AML-193 (cell line): ENCODE results near the gene YPEL1.

Experiments used
- DNase-seq, 2 experiments: peaks; one replicate each; lab custom pipeline; 2025; lab: John Stamatoyannopoulos, UW

The YPEL1 gene, protein sequence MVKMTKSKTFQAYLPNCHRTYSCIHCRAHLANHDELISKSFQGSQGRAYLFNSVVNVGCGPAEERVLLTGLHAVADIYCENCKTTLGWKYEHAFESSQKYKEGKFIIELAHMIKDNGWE

DNA sequence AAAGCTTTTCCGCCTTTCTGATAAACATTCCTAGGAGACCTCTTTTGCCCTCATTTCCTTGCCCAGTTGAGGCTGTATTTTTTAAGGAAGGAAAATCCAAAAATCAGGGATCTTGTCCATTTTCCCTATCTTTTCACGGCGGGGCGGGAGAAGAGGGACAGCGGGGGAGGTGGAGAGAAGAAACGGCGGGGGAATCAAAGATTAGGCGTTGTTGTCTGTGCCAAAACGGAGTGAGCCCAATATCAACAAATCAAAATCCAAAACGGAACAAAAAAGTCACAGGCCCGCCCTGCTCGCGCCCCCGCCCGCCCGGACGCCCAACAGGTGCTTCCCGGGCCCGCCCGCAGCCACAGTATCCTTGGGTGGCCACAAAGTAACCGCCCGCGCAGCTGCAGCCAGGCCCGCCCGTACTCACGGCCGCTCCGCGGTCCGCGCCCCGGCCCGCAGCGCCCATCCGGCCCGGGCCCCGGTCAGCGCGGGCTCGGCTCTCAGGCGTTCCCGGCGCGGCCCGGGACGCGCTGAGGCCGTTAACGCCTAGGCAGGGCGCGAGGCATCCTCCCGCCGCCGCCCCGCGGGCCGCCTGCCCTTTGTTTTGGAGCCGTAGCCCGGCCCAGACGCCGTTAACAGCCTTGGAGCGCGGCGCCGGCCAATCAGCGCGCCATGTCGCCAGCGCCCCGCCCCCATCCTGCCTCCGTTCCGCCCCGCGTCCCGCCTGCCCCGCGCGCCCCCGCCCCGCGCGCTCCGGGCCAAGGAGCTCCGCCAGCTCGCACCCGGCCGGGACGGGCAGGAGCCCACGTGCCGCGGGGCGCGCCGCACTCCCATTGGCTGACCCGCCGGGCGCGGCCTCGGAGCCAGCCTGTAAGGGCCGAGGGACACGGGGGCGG lies at the start of gene YPEL1:
YPEL1 (minus strand) TSS at position 595 of the 884 bp plus-strand sequence. CDS start 25,050 bp downstream, outside the sequence.
- DNase-seq, result peak; percentile 67 to 71

DNA sequence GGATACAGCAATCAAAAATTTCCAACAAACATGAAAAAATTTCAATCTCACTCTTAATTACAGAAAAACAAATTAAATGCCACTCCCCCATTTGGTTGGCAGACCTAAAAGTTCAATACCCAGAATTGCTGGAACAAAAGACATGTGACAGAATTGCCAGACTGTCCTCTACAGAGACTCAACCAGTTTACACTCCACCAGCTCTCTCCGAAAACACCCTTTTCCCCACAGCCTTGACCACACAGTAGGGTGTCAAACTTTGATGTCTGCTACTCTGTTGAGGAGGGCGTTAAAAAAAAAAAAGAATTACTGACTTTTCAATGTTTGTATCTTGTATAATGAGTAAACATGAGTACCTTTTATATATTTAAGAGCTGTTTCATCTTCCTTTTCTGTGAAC lies 44.7 kb upstream of the YPEL1 start:
- DNase-seq, result no peak

DNA sequence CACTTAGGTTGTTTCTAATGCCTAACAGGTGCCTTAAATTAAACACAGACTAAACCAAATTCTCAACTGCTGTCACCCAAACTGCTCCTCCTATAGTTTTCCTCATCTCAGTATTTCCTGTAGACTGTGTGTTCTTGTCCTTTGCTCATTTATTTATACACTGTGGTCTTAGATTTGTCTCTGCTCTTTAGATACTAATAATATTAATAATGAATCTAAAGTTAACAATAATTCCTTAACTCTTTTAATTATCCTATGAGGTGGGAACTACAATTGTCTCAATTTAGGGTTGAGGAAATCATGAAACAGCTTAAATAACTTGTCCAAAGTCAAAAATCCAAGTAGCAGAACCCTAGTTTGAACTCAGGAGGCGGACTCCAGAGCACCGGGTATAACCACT lies 43.9 kb upstream of the YPEL1 start:
- DNase-seq, result no peak

DNA sequence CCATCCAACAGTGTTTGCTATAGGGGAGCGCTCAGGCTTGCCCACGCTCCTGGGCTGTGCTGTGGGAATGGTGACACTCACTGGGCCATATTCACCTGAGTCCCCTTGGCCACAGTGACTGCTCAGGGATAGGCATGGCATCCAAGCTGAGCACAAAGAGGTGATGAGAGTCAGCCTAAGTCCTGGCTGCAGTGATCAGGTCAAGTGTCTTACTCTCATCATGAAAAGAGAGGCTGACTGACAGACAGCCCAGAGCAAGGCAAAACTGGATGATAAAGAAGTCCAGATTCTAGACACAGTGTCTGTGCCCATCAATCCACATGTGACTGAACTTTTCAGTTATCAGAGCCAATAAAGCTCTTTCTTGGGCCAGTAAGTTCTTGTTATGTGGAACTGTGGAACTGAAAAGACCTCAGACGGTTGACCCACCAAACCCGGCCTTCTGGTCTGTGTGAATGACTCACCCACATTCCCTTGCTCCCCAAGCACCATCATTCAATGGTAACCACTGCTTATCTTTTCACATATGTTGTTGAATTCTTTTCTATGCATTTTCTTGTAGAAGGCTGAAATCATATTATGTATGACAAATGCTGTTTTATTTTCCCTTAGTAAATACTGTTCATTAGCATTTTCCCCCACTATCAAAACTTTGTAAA lies 43.2 kb upstream of the YPEL1 start:
- DNase-seq, result no peak

DNA sequence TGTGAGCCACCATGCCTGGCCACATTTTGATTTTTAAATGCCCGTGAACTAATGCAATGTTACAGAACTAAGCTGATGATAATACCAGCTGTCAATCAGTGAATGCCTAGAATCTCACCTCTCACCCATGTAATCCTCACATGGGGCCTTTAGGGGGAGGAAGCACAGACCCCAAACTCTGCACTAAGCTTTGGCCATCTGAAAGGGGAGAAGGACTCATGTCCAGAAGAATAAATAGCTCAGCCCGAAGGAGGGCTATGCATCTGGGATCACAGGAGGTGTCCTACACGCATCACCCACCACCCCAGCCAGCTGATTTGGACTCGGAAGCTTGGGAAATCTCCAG lies 36.0 kb upstream of the YPEL1 start:
- no peak for DNase-seq

DNA sequence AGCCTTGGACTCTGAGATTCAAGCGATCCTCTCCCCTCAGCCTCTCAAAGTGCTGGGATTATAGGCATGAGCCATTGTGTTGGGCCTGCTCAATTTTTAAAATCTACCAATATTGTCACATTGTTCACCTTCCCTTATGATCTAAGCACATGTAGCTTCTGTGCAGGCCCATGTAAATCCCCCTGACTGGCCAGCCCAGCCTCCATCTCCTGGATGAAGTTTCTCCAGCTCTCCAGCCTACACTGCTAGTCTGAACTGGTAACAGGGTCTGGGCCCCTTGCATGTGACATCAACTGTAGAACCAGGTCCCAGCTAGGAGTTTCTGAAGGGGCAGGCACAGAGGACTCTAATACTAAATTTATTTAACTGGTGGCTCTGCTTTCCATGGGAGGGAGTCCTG lies 32.8 kb upstream of the YPEL1 start:
- no peak for DNase-seq

DNA sequence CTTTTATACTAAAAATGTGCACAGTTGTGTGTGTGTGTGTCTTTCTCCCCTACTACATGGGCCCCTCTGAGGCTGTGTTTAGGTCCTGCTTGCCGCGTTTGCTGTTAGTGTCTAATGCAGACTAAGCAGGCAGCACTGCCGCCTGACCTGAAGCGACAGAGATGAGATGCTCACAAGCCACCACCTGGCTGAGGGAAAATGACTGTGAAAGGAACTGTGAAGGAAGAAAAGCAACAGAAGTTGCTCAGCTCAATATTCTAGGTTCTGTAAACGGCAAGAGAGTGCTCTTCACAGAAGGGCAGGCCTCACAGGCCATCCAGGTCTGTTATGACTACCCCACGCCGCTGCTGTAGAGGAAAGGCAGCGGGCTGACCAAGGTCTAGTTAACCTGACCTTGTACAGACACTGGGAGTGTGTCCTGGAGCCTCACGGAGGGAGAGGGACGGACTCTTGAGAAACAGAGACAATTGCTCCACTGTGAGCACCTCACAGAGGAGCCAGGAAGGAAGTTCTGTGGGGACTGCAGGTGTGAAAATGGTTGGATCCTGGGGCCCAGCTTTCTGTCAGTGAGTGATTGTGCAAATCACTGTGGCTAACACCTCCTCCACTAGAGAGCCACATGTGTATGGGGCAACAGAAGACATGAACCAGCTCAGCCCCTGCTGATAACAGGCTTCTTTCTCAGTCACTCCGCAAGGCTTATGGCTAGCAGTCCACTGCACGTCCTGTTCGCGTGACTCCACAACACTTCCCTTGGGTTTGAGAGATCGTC lies 31.3 kb upstream of the YPEL1 start:
- no peak for DNase-seq

DNA sequence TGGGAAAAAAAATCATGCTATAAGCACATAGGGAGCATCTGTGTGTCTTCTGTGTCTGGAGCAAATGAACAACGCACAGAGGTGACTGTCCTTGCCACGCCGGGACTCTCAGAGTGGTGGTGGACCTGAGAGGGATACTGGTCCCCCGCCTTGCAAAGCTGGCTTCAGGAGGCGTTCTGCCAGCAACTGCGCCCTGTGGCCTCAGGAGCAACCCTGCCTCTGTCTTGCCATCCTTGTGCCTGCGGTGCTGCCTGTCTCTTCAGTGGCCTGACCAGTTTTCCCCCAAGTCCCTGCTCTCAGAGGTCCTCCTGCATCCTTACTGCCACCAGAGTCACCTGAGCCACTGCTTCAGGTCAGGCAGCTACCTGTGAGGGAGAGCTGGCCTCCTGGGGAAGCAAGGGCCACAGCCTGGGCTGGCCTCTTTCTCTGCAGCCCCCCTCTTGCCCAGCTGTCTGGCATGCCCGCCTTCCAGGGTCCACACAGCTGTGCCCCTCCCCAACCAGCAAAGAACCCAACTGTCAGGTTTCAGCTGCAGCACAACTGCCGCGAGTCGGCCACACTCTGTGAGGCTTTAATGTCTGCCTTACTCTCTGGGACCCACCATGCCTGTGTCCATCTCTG lies 30.4 kb upstream of the YPEL1 start:
- DNase-seq, result no peak

DNA sequence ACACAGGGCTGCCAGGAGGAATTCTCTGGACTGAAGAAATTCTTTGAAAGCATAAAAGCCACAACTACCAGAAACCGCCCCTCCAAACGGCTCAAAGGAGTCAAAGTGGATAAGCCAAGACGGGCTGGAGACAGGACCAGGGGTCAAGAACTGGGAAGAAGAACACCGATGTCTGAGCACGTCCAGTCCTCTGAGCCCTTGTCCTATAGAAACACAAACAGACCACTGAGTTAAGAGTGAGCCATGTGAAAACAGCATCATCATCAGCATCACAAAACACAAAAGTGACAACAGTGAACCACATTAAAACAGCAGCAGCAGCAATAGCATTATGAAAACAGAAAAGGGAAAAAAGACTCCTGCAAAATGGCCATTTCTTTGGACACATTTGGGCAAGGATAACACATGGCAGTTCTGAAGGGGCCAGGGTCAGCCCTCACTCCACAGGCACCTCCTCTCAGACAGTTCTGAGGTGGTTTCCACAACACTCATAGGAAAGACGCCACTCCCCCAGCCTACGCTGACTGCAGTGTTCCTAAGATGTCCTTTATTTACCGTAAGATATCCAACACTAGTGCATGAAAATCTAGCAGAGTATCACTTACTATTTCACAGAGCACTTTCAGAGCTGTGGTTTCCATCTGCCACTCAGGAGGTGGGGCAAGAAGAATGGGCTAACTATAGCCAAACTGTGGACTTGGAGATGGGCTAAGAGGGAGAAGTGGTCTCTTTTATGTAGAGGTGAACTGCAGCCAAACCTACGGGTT lies 28.6 kb upstream of the YPEL1 start:
- DNase-seq, result no peak

DNA sequence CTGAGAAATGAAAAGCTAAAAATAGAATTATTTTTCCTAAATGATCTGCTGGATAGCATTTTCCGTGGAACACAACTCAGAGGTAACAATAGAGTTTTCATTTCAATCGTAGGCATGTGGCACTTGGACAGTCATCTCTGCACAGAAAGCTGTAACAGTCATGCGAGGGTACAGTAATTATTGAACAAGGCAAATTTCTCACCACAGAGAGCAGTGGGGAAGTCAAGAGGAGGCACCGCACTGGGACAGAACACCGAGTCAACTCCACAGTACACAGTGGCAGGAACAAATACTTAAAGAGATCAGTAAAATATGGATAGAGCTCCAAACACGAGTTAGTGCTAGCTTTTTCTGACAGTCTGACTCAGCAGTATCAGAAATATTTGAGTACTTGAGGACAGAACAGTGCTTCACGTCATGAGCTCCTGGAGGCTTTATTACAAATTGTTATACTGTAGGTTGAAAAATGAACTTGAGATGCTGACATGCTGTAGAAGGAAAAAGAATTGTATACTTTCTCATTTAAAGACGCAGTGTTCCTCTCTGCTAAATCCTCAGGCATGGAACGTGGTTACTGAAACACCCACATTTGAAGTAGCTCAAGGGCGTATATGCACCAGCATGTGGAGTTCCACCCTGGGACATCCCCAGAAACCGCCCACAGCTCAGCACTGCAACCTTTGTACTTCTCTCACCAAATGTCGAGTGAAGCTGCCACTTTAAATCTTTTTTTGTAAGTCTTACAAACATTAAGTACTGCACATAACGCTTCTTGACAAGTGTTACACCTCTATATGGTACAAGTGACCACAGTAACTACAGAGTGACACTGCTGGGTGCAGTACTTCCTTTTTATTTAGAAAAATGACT lies 27.4 kb upstream of the YPEL1 start:
- DNase-seq, result no peak

DNA sequence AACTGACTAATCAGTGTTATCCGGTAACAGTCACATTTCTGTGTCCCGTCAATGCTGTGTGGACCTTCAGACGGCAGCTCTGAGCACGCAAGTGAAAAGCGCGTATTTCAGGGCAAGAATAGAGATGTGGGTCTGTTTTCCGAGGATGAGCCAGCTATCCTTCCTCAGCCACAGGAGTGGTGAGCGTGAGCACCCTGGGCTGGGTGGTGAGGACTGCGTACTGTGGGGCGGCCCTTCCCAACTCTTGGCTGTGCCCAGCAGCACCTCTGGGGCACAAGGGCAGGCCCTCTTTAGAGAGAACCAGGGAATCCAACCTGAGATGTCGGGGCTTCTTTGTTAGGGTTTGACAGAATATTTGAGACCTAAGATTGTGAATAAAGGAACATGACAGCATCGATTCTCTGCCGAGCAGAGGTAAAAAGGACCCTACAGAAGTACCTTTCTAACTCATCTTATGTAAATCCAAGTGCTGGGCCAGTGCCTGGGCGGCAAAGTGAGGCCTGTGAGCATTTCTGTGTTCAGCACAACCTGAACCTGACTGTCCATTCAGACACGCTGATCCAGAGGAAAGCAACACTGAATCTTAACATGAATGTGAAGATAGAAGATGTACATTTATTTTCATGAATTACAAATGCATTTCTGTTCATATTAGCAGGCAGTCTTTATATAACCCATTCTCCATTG lies 26.5 kb upstream of the YPEL1 start:
- DNase-seq, result no peak

DNA sequence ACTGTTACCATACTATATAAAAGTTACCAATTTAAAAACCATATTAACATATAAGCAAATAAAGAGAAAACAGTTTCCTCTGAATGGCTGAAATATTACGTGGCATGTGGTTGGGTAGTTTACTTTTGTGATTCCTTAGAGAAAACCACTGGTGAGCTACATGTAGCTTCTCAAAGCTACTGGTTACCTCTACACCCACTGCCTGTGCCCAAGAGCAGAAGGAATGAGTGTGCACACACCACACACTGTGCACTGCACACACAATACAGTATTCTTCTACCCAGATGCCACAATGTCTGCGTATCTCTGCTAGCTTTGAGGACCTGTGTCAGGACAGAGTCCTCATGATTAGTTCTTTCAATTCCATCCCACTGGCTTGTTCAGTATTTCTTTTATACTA lies 25.5 kb upstream of the YPEL1 start:
- no peak for DNase-seq

DNA sequence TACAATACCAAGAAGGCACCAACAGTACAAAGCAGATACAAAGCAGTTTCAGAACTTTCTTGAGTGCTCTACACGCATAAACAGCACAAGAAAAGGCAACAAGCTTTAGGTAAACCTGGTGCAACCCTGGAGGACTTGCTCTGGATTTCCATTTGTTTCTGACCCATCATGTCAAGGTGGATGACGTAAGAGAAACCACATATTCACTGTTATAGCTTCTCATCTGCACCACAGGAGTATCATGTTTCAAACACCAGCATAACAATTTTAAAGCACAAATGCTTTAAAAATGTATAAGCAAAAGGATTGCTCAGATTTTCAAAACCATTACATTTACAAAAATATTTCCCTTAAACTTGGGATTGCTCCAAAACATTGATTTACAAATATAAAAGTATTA lies 25.0 kb upstream of the YPEL1 start:
- DNase-seq, result peak in 1 of 2 experiments; percentile 6

DNA sequence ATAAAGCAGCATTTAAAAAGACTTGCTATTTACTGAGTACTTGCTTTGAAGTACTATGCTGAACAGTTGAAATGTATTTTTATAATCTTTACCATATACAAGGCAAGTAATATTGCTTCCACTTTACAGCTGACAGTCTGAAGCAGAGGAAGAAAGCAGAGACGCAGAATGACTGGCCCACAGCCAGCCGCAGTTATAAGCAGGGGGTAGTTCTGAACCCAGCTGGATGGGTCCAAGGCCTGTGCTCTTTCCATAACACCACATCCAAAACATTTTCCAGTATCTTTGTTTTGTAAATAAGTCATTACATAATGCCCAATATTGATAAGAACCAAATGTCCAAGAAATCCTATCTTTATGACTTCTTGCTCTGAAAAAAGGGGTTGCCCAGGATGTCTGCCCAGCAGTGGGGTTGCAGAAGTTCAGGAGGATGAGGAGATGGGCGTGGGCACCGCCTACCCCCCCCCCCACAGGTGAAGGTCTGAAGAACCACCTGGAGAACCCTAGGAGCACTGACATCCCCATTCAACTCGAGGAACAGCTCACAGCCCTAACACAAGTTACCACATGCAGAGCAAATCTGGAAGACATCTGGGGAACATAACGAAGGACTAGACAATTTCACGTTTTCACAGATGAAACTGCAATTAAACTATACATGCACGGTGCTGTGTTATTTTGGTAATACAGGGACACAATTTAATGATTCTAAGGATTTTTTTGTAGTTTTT lies 24.2 kb upstream of the YPEL1 start:
- no peak for DNase-seq

DNA sequence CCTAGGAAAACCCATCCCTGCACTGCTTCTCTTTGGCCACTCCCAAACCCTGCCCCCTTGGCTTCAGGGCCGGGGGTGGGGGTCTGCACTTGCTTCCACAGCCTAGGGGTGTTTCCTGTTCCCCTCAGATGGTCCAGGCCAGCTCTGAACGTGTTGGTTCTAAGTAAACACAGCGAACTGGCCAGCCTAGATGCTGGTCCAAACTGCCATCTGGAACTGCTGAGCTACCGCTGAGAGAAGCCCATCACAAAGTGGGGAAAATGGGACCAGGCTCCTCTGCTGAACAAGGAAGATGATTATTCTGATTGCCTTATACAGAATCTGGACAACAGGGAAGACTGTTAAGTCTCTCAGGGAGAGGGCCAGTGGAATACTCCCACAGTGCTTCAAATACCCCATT lies 23.5 kb upstream of the YPEL1 start:
- no peak for DNase-seq

DNA sequence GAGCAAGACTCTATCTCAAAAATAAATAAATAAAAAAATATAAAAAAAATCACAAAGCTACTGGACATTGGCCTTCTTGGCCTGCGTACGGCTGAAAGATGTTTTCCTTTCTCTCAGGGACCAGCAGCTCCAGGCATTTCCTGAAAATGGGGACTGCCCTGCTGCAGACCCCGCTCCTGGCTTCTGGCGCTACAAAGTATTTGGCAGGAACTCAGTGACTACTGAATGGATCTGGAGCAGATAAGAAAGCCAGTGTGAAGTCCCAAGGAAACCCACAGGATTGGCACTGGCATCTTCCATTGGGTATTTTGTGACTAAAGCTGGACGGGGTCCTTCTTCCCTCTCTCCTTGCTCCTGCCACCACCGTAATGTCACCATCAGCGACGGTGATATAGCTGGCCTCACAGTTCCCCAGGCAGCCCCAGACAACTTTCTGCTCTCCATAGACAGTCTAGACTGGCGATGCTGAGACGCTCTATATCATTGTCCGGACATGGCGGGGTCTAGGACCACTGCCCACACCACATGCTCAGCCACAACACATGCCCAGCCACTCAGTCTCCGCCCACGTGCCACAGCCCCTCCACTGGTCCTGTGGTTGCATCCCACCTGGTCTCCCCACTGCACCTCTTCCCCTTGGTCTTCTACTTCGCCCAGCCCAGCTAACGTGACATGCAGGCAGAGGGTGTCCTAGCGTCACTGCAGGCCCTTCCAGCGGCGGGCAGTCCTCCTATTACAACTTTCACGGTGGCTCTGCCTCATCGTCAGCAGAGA lies 22.7 kb upstream of the YPEL1 start:
- no peak for DNase-seq

DNA sequence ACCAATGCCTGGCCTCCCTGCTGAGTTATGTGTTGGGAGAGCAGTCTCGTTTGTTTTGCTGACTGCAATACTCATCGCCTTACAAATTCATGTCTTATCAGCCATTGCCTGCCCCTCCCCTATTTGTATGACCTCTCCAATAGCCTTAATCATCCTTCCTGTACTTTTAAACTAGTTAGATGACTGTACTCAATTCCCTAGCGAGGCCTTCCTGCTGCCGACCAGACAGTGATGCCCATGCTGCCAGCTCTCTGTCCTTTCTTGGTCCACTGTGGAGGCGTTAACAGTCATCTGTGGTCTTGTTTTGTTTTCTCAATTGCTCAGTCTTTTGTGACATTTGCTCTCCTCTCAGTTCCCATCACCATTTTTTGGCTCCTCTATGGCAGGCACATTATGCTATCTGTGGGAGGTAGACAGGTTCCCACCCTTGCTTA lies 20.3 kb upstream of the YPEL1 start:
- no peak for DNase-seq

DNA sequence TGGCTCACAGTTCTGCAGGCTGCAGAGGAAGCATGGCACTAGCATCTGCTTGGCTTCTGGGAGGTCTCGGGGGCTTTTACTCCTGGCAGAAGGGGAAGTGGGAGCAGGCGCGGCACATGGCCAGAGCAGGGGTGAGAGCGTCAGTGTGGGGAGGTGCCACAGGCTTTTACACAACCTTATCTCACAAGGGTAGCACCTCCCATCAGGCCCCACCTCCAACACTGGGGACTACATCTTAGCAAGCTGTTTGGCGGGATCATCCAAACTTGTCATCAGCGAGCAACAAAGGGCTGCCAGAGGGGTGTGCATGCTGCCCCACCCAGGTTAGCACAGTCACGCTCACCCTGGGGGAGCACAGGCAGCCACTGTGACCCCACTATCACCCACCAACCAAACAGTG lies 18.9 kb upstream of the YPEL1 start:
- DNase-seq, result no peak
